Naive thymus-derived CD4-positive, alpha-beta T cell (primary cell): ENCODE measurements around the gene PTPRJ. TPM values are rescaled to one million over a fixed set of nuclear protein-coding genes. Genes with fewer than 3 reads are reported as not detected.
A peak's percentile ranks its signal among the peaks of the same experiment; 100 is the strongest.

Source experiments
- ATAC-seq: fragments of 150-1000 bp; cut with Tn5 transposase; 2 replicates; pipeline ENCODE4 v1.10.0; 2021; ENCODE audit warnings: mild to moderate bottlenecking, moderate library complexity
- CTCF ChIA-PET: fragments of 350-600 bp; sonication (Branson Sonifier 250); formaldehyde crosslinking; loops from one replicate; lab custom pipeline; 2021; ENCODE audit warnings: antibody characterized with exemption; lab: Charles Lee
- POLR2A ChIA-PET: fragments of 350-600 bp; sonication (Branson Sonifier 250); formaldehyde crosslinking; loops from one replicate; lab custom pipeline; 2021; ENCODE audit warnings: antibody characterized with exemption, inconsistent platforms; lab: Charles Lee
- DNase-seq, 9 donors: peaks; one replicate each; pipeline versions ENCODE4 v3.0.0 to v3.0.0-alpha.2; 2020 to 2022; ENCODE audit warnings: mixed read lengths in 1 of 9
- H3K27ac ChIP-seq: one replicate; pipeline ENCODE4 v1.7.0; 2013; ENCODE audit warnings: mild to moderate bottlenecking, low read depth, low read length, moderate library complexity
- H3K27me3 ChIP-seq, 2 donors: one replicate each; pipeline ENCODE4 v1.7.0; 2013; ENCODE audit warnings: low read length in 2 of 2, mild to moderate bottlenecking in 2 of 2, moderate library complexity in 2 of 2; ENCODE audit not compliant: control insufficient read depth in 2 of 2, insufficient read depth in 2 of 2
- H3K36me3 ChIP-seq, 3 experiments: 1 replicate in 2 of 3; 2 replicates in 1 of 3; pipeline ENCODE4 v1.7.0; 2013; ENCODE audit warnings: low read length in 3 of 3, mild to moderate bottlenecking in 3 of 3, moderate library complexity in 1 of 3; ENCODE audit not compliant: insufficient read depth in 3 of 3, control insufficient read depth in 2 of 3
- H3K4me1 ChIP-seq, 2 donors: one replicate each; pipeline ENCODE4 v1.7.0; 2013; ENCODE audit warnings: low read length in 2 of 2, mild to moderate bottlenecking in 2 of 2, moderate library complexity in 1 of 2; ENCODE audit not compliant: control insufficient read depth in 2 of 2, insufficient read depth in 2 of 2
- H3K4me3 ChIP-seq: 2 replicates; pipeline ENCODE4 v1.7.0; 2013; ENCODE audit warnings: mild to moderate bottlenecking, low read length
- H3K9me3 ChIP-seq, 3 experiments: 1 replicate in 2 of 3; 2 replicates in 1 of 3; pipeline ENCODE4 v1.7.0; 2013; ENCODE audit warnings: low read length in 3 of 3; ENCODE audit not compliant: control insufficient read depth in 2 of 3
- H3K27ac Mint-ChIP-seq, 9 donors: one replicate each; pipeline ENCODE4 v1.8.0; 2020 to 2022; ENCODE audit warnings: mixed read lengths in 9 of 9, mild to moderate bottlenecking in 8 of 9, moderate library complexity in 5 of 9, inconsistent platforms in 2 of 9
- H3K27me3 Mint-ChIP-seq, 5 donors: one replicate each; pipeline ENCODE4 v1.8.0; 2021 to 2022; ENCODE audit warnings: mixed read lengths in 5 of 5, mild to moderate bottlenecking in 1 of 5
- H3K36me3 Mint-ChIP-seq, 5 donors: one replicate each; pipeline ENCODE4 v1.8.0; 2020 to 2022; ENCODE audit warnings: mixed read lengths in 5 of 5, mild to moderate bottlenecking in 3 of 5, inconsistent platforms in 1 of 5
- H3K4me1 Mint-ChIP-seq, 7 donors: one replicate each; pipeline ENCODE4 v1.8.0; 2020 to 2022; ENCODE audit warnings: mixed read lengths in 7 of 7, mild to moderate bottlenecking in 3 of 7, inconsistent platforms in 1 of 7
- H3K4me3 Mint-ChIP-seq, 10 donors: one replicate each; pipeline ENCODE4 v1.8.0; 2020 to 2022; ENCODE audit warnings: mild to moderate bottlenecking in 10 of 10, mixed read lengths in 10 of 10, moderate library complexity in 6 of 10, inconsistent platforms in 2 of 10
- H3K9me3 Mint-ChIP-seq, 11 donors: one replicate each; pipeline ENCODE4 v1.8.0; 2020 to 2022; ENCODE audit warnings: mixed read lengths in 11 of 11, mild to moderate bottlenecking in 4 of 11, inconsistent platforms in 1 of 11, moderate library complexity in 1 of 11
- intact Hi-C, 2 donors: fragments of 100-400 bp; cut with micrococcal nuclease; formaldehyde crosslinking; loops; one replicate each; pipeline ENCODE4 v1.15.1; 2023
- polyA plus RNA-seq, 2 donors: library from polyadenylated mRNA; unstranded; fragments of 300-500 nt; fragmentation: Illumina TruSeq; gene quantifications; one replicate each; pipeline ENCODE4 v1.2.3, GENCODE V29; 2021
- total RNA-seq, 6 experiments: library from RNA in 5 of 6; stranded (reverse) in 5 of 6; gene quantifications; 1 replicate in 5 of 6; 2 replicates in 1 of 6; pipeline ENCODE4 v1.2.3 and lab custom pipeline; 2021 to 2026

PTPRJ gene
- total and polyA plus RNA-seq, 7 experiments from 2014 or later = 7.0 to 82.3 (median 46.7) TPM

- Histone ChIP-seq H3K27ac (no peak overlapping the region), H3K36me3 (no peaks in the 10 kb centered on the region), H3K4me3 (no peak overlapping the region), H3K27me3 (no peaks in the 10 kb centered on the region), H3K4me1 (peaks cover 18 to 27% of the 10 kb centered on the region in 2 donors), H3K9me3 (no peaks in the 10 kb centered on the region)
- Mint-ChIP-seq H3K27ac (peak overlapping the region in 8 of 9 donors; percentile 20 to 90 (median 43)), H3K9me3 (no peaks in the 10 kb centered on the region), H3K36me3 (peaks cover 0 to 2% (median 0%) of the 10 kb centered on the region in 5 donors), H3K4me3 (no peak overlapping the region), H3K4me1 (peaks cover 38 to 76% (median 75%) of the 10 kb centered on the region in 7 donors), H3K27me3 (no peaks in the 10 kb centered on the region)
- intact Hi-C loops = no loop called here
- ATAC-seq (no peak), DNase-seq (no peak)
- CTCF ChIA-PET = interaction anchor here (1.0 to 1.4 kb wide), 2 partner anchors 171 kb away, joined by 4 read pairs; no protein-coding TSS in a partner anchor
- POLR2A ChIA-PET = interaction anchor here (1.6 kb wide), 1 partner anchor 104 kb away, joined by 7 read pairs; no protein-coding TSS in a partner anchor
Observed at GRCh38 chr11:48105096-48105990, 125.0 kb downstream of the PTPRJ start.

GRCh38 chr11:48106166-48106565 is 125.8 kb downstream of the PTPRJ start:
- ATAC-seq = no peak
- Mint-ChIP-seq H3K27me3 (no peaks in the 10 kb centered on the region), H3K4me3 (peak overlapping the region in 6 of 10 donors; percentile 0 to 52 (median 30)), H3K27ac (peak overlapping the region in 8 of 9 donors; percentile 20 to 90 (median 46)), H3K4me1 (peaks cover 38 to 72% (median 71%) of the 10 kb centered on the region in 7 donors), H3K9me3 (no peaks in the 10 kb centered on the region), H3K36me3 (peaks cover 0 to 3% (median 0%) of the 10 kb centered on the region in 5 donors)
- no peak overlapping the region for H3K4me3 ChIP-seq
- no peaks in the 10 kb centered on the region for H3K9me3 ChIP-seq
- ChIA-PET CTCF (interaction anchor here (1.0 to 3.6 kb wide), 3 partner anchors 9 to 172 kb away, joined by 4 to 31 read pairs (median 6); no protein-coding TSS in a partner anchor), POLR2A (interaction anchor here (3.6 kb wide), 1 partner anchor 171 kb away, joined by 23 read pairs; no protein-coding TSS in a partner anchor)
- peaks cover 18 to 27% of the 10 kb centered on the region in 2 donors for H3K4me1 ChIP-seq
- no peak for DNase-seq
- intact Hi-C loops = no loop called here
- no peak overlapping the region for H3K27ac ChIP-seq
- H3K27me3 ChIP-seq = no peaks in the 10 kb centered on the region
- no peaks in the 10 kb centered on the region for H3K36me3 ChIP-seq

- Mint-ChIP-seq H3K9me3 (no peaks in the 10 kb centered on the region), H3K27ac (peak overlapping the region; percentile 14 to 90 (median 84)), H3K27me3 (no peaks in the 10 kb centered on the region), H3K36me3 (peaks cover 0 to 10% (median under 1%) of the 10 kb centered on the region in 5 donors), H3K4me3 (peak overlapping the region in 7 of 10 donors; percentile 19 to 72 (median 57)), H3K4me1 (peaks cover 38 to 72% (median 61%) of the 10 kb centered on the region in 7 donors)
- intact Hi-C loops = no loop called here
- H3K9me3 ChIP-seq = no peaks in the 10 kb centered on the region
- ChIA-PET POLR2A (interaction anchor here (0.6 to 3.6 kb wide), 8 partner anchors 19 to 174 kb away, joined by 3 to 32 read pairs (median 3); no protein-coding TSS in a partner anchor), CTCF (interaction anchor here (0.5 to 8.5 kb wide), 12 partner anchors 8 to 220 kb away, joined by 3 to 184 read pairs (median 6); no protein-coding TSS in a partner anchor)
- no peak overlapping the region for H3K27ac ChIP-seq
- no peaks in the 10 kb centered on the region for H3K36me3 ChIP-seq
- ATAC-seq (peak; percentile 59), DNase-seq (peak in 1 of 9 donors; percentile 54)
- H3K27me3 ChIP-seq = no peaks in the 10 kb centered on the region
- H3K4me3 ChIP-seq = no peak overlapping the region
- peaks cover 18 to 27% of the 10 kb centered on the region in 2 donors for H3K4me1 ChIP-seq
Observed at GRCh38 chr11:48107188-48107704, 126.9 kb downstream of the PTPRJ start.

- Histone ChIP-seq H3K27me3 (no peaks in the 10 kb centered on the region), H3K4me1 (peaks cover 18 to 27% of the 10 kb centered on the region in 2 donors), H3K27ac (no peak overlapping the region), H3K36me3 (no peaks in the 10 kb centered on the region), H3K9me3 (no peaks in the 10 kb centered on the region), H3K4me3 (no peak overlapping the region)
- ChIA-PET POLR2A (interaction anchor here (0.6 to 3.6 kb wide), 11 partner anchors 20 to 342 kb away, joined by 3 to 32 read pairs (median 3); no protein-coding TSS in a partner anchor), CTCF (interaction anchor here (0.7 to 8.5 kb wide), 33 partner anchors 8 to 256 kb away, joined by 3 to 184 read pairs (median 4); no protein-coding TSS in a partner anchor)
- ATAC-seq (no peak), DNase-seq (no peak)
- Mint-ChIP-seq H3K27ac (peak overlapping the region; percentile 14 to 90 (median 84)), H3K4me1 (peaks cover 32 to 67% (median 54%) of the 10 kb centered on the region in 7 donors), H3K27me3 (no peaks in the 10 kb centered on the region), H3K9me3 (no peaks in the 10 kb centered on the region), H3K36me3 (peaks cover 0 to 20% (median 6%) of the 10 kb centered on the region in 5 donors), H3K4me3 (peak overlapping the region in 9 of 10 donors; percentile 6 to 77 (median 45))
- intact Hi-C loops = loop anchor here (1.0 to 2.0 kb wide), 5 partner anchors 52 to 260 kb away; partner anchors contain the start of gene NUP160 (in 1 of the 2)
Observed at GRCh38 chr11:48108231-48109045, 128.1 kb downstream of the PTPRJ start.

GRCh38 chr11:48109046-48109666 is 128.8 kb downstream of the PTPRJ start:
- peak overlapping the region; percentile 38 to 86 (median 76) for H3K4me3 Mint-ChIP-seq
- intact Hi-C loops = loop anchor here (1.0 to 2.0 kb wide), 5 partner anchors 53 to 260 kb away; partner anchors contain the start of gene NUP160 (in 1 of the 2)
- ChIA-PET POLR2A (interaction anchor here (0.8 to 3.6 kb wide), 6 partner anchors 52 to 189 kb away, joined by 3 to 32 read pairs (median 4); no protein-coding TSS in a partner anchor), CTCF (interaction anchor here (0.6 to 8.5 kb wide), 29 partner anchors 8 to 256 kb away, joined by 3 to 184 read pairs (median 4); no protein-coding TSS in a partner anchor)
- no peaks in the 10 kb centered on the region for H3K9me3 Mint-ChIP-seq
- DNase-seq (peak in 6 of 9 donors; percentile 20 to 50 (median 32)), ATAC-seq (peak; percentile 57)
- Histone ChIP-seq H3K4me1 (peaks cover 18 to 27% of the 10 kb centered on the region in 2 donors), H3K27ac (peak overlapping the region; percentile 30), H3K27me3 (no peaks in the 10 kb centered on the region), H3K4me3 (peak overlapping the region; percentile 26), H3K36me3 (no peaks in the 10 kb centered on the region), H3K9me3 (no peaks in the 10 kb centered on the region)
- peaks cover 32 to 59% (median 49%) of the 10 kb centered on the region in 7 donors for H3K4me1 Mint-ChIP-seq
- H3K36me3 Mint-ChIP-seq = peaks cover 0 to 21% (median 6%) of the 10 kb centered on the region in 5 donors
- no peaks in the 10 kb centered on the region for H3K27me3 Mint-ChIP-seq
- peak overlapping the region in 8 of 9 donors; percentile 14 to 90 (median 80) for H3K27ac Mint-ChIP-seq
